GM19463 (cell line): ENCODE measurements around the gene AP2A1.
A peak's percentile ranks its signal among the peaks of the same experiment; 100 is the strongest.

Source experiments
- ATAC-seq: cut with Tn5 transposase; IDR thresholded peaks from one replicate; pipeline ENCODE4 v1.9.1; 2021; ENCODE audit warnings: mild to moderate bottlenecking, moderate library complexity; ENCODE audit not compliant: unreplicated experiment

The AP2A1 gene

DNA sequence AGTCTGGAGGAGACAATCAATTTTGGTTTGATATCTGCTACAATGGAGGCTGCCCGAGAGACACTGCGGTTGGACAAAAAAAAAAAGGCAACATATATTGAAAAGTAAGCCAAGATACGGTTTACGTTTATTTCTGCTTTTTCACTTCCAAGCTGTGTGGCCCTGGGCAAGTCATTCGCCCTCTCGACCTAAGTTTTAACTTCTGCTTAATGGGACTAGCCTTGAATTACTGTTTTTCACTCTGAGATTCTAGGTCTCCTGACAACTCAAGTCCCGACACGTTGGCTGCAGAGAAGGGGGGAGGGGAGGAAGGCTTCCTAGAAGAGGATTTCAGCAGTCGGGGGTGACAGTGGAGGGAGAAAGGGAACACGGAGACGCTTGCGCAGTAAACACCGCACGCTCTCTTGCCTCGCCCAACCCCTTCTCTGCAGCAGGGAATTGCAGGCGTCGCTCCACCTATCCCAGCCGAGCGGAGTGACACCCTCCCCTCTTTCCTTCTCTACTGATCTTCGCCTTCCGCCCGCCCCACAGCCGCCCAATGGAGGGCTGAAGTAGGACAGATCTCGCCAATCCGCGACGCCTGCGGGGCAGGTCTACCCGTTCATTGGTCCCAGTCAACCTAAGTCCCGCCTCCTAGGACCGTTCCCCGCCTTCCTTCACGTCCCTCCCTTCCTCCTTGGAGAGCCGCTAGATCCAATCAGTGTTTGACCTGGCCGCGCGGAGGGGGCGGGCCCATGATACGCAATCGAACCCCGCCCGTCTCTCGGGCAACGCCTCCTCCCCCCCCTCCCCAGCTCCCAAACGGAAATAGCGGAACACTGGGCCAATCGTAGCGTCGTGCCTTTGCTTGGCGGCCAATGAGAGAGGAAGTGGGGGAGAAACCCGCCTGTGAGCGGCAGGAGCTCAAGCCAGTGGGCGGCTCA, 533 bp upstream of the AP2A1 start:
- peak; percentile 86 for ATAC-seq

DNA sequence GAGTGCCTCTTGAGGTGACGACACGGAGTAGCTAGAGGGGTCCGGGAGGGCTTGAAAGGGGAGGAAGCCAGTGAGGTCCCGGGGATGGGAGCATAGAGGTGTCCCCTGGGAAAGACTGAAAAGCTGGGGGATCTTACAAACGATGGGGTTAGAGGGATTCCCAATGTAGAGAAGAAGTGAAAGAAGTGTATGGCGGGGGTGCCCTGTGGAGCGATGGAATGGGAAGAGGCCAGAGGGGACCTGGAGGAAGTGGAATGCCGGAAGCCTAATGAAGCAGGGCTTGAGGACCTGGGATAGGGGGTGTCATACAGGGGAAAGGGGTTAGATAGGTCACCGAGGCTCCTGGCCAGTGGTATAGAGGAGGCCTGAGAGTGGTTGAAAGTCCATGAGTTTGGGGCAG, 580 bp downstream of the AP2A1 start:
- ATAC-seq = no peak

GRCh38 chr19:49767967-49768581, 1.3 kb downstream of the AP2A1 start:
- ATAC-seq = no peak

- ATAC-seq = no peak
Observed at GRCh38 chr19:49770529-49770928, 3.7 kb downstream of the AP2A1 start.

DNA sequence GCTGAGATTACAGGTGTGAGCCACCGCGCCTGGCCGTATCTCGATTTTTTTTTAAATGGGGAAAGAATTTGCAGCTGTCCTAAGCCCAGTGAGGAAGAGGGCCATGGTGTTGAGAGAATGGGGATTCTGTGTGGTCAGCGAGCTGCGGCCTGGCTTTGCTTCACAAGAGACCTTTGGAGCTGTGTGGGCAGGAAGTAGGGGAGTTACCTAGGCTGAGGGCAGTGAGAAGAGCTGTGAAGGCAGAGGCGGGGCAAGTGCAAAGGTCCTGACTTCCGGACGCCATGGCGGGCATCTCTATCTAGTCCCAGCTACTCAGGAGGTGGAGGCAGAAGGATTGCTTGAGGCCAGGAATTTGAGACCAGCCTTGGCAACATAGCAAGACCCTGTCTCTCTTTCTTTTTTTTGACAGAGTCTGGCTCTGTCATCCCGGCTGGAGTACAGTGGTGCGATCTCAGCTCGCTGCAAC, 4.9 kb downstream of the AP2A1 start:
- ATAC-seq = no peak

DNA sequence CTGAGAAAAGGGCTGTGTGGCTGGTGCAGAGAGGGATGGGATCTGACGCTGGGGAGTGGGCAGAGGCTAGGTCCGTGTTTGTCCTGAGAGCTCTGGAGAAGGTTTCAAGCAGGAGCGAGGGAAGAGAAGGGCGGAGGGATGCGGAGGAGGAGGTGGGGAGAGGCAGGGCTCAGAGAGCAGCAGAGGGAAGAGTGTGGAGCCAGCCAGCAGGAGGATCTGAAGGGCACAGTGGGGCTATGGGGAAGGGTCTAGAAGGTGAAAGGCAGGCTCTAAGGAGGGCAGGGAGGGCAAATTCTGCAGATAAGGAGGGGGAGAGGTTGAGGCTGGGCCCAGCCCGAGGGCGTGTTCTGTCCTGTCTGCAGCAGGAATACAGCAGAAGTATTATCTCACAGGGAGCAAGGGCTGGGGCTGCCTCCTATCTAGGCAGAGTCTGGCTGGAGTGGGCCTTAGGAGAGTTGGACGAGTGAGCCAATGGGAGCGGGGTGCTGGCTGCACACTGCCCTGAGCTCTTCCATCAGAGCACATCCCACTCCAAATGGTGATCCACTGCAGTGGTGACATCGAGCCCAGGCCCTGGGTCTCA, 6.1 kb downstream of the AP2A1 start:
- ATAC-seq = no peak

- ATAC-seq = no peak
Observed at GRCh38 chr19:49773663-49774350, 7.0 kb downstream of the AP2A1 start.

GRCh38 chr19:49774969-49775368, 8.2 kb downstream of the AP2A1 start:
- no peak for ATAC-seq

- no peak for ATAC-seq
Observed at GRCh38 chr19:49775742-49776370, 9.1 kb downstream of the AP2A1 start.

- ATAC-seq = no peak
Observed at GRCh38 chr19:49776371-49776764, 9.6 kb downstream of the AP2A1 start.

GRCh38 chr19:49779731-49780555, 13.1 kb downstream of the AP2A1 start:
- no peak for ATAC-seq

GRCh38 chr19:49780861-49781260, 14.1 kb downstream of the AP2A1 start:
- ATAC-seq = no peak

- ATAC-seq = no peak
Observed at GRCh38 chr19:49781394-49781793, 14.6 kb downstream of the AP2A1 start.

DNA sequence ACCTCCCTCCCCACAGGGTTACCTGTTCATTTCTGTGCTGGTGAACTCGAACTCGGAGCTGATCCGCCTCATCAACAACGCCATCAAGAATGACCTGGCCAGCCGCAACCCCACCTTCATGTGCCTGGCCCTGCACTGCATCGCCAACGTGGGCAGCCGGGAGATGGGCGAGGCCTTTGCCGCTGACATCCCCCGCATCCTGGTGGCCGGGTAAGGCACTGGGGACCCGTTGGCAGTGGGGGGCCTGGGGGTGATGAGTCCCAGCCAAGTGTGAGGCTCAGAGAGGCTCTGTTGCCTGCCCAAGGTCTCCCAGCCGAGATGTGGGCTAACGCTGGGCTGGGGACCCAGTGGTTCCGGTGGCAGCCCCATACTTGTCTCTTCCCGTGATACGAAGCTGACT, 15.7 kb downstream of the AP2A1 start:
- no peak for ATAC-seq

- ATAC-seq = no peak
Observed at GRCh38 chr19:49786376-49786820, 19.6 kb downstream of the AP2A1 start.

GRCh38 chr19:49787746-49788145, 20.9 kb downstream of the AP2A1 start:
- no peak for ATAC-seq

DNA sequence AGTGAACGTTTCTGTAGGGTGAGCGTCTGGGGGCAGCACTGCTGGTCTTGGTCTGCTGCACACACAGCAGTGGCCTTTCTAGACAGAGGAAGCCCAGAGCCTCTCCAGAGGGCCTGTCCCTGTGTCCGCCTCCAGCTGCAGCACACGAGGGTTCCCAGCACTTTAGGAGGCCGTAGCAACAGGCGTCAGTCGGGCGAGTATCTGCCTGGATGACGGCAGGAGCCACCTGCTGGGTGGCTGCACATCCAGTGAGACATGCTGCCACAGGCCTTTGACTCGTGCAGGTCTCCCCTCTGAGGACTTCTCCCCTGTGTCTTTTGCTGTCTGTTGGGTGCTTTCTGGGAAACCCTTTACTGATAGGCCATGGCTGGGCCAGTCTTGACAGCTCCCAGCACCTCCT, 22.1 kb downstream of the AP2A1 start:
- ATAC-seq = no peak

DNA sequence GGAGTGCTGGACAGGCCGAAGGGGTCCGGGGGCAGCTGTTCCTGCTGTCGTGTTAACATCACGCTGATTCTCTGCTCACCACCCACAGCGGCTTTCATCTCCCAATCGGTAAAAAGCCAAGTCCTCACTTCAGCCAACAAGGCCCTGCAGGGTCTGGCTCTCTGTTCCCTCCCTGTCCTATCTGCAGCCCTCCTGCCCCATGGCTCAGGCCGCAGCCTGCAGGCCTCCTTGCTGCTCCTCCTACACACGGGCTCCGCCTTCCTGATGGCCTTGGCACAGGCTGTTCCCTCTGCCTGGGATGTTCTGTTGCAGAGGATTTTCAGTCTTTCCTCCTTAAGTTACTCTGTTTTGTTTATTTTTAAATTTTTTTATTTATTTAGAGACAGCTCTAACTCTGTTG, 24.1 kb downstream of the AP2A1 start:
- ATAC-seq = no peak

GRCh38 chr19:49791776-49792445, 25.1 kb downstream of the AP2A1 start:
- ATAC-seq = no peak
